Vagina (tissue), 2 donors: Measurements from ENCODE around the gene RPAP3.

Experiments
- CTCF ChIP-seq, 3 experiments: fragments of 450-650 bp in 2 of 3; fragments of 200-600 bp in 1 of 3; sonication (generic) in 1 of 3; IDR thresholded peaks; one replicate each; pipeline ENCODE4 v1.5.1; 2017 to 2019; ENCODE audit warnings: antibody characterized with exemption in 3 of 3, mild to moderate bottlenecking in 2 of 3, moderate library complexity in 2 of 3
- POLR2A ChIP-seq, 2 donors: fragments of 450-650 bp; IDR thresholded peaks; one replicate each; pipeline ENCODE4 v1.6.1; 2017; ENCODE audit warnings: antibody characterized with exemption in 2 of 2, mild to moderate bottlenecking in 2 of 2, moderate library complexity in 2 of 2
- POLR2AphosphoS5 ChIP-seq, 2 donors: sonication (generic); formaldehyde crosslinking; IDR thresholded peaks; one replicate each; pipeline ENCODE4 v1.9.0; 2017; ENCODE audit warnings: antibody characterized with exemption in 2 of 2, mild to moderate bottlenecking in 2 of 2, low read depth in 1 of 2; ENCODE audit not compliant: insufficient read depth in 1 of 2

- peak in 2 of 3 experiments; percentile 24 to 45 for TF ChIP-seq CTCF (IDR thresholded peaks at IDR 0.05)
- no peak for TF ChIP-seq POLR2AphosphoS5 (IDR thresholded peaks at IDR 0.05; ENCODE audit: insufficient read depth in 1 of 2, low read depth in 1 of 2)
- TF ChIP-seq POLR2A (IDR thresholded peaks at IDR 0.05): no peak
Observed at GRCh38 chr12:47686645-47687240, 19.1 kb downstream of the RPAP3 start.
